ENCODE measurements around the gene PCK1.

The PCK1 gene

DNA sequence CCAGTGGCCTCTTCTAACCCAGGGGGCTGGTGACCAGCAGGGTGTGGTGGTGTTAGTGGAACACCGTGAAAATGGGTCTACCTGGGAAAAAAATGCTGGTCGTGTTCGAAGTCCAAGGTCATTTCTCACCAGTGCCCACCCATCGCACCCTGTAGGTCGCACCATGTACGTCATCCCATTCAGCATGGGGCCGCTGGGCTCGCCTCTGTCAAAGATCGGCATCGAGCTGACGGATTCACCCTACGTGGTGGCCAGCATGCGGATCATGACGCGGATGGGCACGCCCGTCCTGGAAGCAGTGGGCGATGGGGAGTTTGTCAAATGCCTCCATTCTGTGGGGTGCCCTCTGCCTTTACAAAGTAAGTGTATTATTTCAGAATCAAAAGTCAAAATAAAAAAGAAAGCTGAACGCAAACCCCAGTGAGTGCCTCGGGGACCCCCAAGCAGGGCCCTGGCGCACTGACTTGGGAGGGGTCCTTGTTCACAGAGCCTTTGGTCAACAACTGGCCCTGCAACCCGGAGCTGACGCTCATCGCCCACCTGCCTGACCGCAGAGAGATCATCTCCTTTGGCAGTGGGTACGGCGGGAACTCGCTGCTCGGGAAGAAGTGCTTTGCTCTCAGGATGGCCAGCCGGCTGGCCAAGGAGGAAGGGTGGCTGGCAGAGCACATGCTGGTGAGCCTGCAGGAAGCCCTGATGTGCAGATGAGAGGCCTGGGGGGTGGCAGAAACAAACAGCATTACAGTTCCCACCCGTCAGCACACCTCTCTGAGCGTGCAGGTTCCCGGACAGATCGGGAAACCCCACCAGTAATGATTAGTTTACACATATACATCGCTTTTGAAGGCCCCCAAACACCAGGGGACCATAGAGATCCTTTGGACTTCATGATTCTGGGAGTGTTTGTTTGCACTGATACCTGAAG is 1.9 kb downstream of the PCK1 start:
- H3K4me3 ChIP-seq (ENCODE audit: low read depth, low read length) = no peak overlapping the region
- TF ChIP-seq, protein P1, sequence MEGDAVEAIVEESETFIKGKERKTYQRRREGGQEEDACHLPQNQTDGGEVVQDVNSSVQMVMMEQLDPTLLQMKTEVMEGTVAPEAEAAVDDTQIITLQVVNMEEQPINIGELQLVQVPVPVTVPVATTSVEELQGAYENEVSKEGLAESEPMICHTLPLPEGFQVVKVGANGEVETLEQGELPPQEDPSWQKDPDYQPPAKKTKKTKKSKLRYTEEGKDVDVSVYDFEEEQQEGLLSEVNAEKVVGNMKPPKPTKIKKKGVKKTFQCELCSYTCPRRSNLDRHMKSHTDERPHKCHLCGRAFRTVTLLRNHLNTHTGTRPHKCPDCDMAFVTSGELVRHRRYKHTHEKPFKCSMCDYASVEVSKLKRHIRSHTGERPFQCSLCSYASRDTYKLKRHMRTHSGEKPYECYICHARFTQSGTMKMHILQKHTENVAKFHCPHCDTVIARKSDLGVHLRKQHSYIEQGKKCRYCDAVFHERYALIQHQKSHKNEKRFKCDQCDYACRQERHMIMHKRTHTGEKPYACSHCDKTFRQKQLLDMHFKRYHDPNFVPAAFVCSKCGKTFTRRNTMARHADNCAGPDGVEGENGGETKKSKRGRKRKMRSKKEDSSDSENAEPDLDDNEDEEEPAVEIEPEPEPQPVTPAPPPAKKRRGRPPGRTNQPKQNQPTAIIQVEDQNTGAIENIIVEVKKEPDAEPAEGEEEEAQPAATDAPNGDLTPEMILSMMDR (IDR thresholded peaks at IDR 0.05; ENCODE audit: insufficient read depth, low read depth, low read length, missing control alignments) = no peak
- no peak for DNase-seq (ENCODE audit: low read depth)

DNA sequence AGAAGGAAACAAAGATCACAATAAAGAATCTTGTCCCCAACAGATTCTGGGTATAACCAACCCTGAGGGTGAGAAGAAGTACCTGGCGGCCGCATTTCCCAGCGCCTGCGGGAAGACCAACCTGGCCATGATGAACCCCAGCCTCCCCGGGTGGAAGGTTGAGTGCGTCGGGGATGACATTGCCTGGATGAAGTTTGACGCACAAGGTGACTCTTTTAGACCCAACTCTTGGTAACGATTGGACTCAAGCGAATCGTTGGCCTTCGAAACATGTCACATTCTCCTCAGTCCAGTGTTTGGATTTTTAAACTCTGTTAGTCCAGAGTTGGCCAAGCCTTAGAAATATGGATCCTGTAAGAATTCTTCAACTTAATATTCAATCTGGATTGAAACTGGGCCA is 2.6 kb downstream of the PCK1 start:
- DNase-seq (ENCODE audit: low read depth) = no peak
- TF ChIP-seq, protein P1 (IDR thresholded peaks at IDR 0.05; ENCODE audit: insufficient read depth, low read depth, low read length, missing control alignments) = no peak
- no peak overlapping the region for H3K4me3 ChIP-seq (ENCODE audit: low read depth, low read length)

DNA sequence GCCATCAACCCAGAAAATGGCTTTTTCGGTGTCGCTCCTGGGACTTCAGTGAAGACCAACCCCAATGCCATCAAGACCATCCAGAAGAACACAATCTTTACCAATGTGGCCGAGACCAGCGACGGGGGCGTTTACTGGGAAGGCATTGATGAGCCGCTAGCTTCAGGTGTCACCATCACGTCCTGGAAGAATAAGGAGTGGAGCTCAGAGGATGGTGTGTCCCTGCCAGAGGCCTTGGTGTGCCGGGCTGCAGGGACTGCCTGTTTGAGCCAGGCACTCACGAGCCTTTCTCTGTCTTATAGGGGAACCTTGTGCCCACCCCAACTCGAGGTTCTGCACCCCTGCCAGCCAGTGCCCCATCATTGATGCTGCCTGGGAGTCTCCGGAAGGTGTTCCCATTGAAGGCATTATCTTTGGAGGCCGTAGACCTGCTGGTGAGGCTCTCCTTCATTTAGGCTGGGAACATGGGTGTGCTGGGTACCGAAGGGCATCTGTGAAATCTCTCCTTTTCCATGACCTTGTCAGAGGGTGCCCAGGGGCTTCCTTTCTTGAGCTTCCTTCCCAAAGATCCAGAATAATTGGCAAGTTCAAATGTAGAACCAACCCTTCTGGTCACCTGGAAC is 3.4 kb downstream of the PCK1 start:
- TF ChIP-seq, protein P1 (IDR thresholded peaks at IDR 0.05; ENCODE audit: insufficient read depth, low read depth, low read length, missing control alignments) = no peak
- H3K4me3 ChIP-seq (ENCODE audit: low read depth, low read length) = no peak overlapping the region
- no peak for DNase-seq (ENCODE audit: low read depth)

DNA sequence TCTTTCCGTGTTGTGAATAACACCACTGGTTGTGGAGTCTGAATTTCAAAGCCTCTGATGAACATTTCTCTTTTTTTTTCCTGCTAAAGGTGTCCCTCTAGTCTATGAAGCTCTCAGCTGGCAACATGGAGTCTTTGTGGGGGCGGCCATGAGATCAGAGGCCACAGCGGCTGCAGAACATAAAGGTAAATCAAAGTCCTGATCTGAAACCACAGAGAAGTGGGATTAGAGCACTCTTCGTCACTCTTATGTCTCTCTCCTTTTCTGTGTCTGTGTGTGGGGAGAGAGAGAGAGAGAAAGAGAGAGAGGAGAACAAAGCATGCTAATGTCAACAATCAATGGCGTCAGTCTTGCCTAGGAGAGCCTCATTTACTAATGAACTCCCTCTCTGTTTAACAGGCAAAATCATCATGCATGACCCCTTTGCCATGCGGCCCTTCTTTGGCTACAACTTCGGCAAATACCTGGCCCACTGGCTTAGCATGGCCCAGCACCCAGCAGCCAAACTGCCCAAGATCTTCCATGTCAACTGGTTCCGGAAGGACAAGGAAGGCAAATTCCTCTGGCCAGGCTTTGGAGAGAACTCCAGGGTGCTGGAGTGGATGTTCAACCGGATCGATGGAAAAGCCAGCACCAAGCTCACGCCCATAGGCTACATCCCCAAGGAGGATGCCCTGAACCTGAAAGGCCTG is 4.2 kb downstream of the PCK1 start:
- DNase-seq (ENCODE audit: low read depth) = no peak
- TF ChIP-seq, protein P1 (IDR thresholded peaks at IDR 0.05; ENCODE audit: insufficient read depth, low read depth, low read length, missing control alignments) = no peak
- no peak overlapping the region for H3K4me3 ChIP-seq (ENCODE audit: low read depth, low read length)

DNA sequence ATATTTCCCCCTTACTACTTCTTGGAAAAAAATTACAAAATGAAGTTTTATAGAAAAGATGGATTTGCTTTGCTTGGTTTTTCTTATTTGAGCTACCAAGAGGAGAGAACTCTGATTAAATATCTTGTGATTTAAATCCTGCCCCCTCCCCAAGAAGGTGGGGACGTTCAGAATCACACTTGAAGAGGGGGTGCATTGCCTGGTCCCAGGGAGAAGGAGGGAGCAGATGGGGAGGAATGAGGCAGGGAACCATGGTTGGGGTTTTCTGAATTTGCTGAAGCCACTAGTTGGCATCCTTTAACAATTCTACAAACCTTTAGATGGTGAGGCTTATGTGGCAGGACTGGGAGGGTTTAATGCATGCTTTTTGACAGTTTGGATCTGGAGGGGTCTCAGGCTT is 5.5 kb downstream of the PCK1 start:
- H3K4me3 ChIP-seq (ENCODE audit: low read depth, low read length) = no peak overlapping the region
- TF ChIP-seq, protein P1 (IDR thresholded peaks at IDR 0.05; ENCODE audit: insufficient read depth, low read depth, low read length, missing control alignments) = no peak
- no peak for DNase-seq (ENCODE audit: low read depth)

DNA sequence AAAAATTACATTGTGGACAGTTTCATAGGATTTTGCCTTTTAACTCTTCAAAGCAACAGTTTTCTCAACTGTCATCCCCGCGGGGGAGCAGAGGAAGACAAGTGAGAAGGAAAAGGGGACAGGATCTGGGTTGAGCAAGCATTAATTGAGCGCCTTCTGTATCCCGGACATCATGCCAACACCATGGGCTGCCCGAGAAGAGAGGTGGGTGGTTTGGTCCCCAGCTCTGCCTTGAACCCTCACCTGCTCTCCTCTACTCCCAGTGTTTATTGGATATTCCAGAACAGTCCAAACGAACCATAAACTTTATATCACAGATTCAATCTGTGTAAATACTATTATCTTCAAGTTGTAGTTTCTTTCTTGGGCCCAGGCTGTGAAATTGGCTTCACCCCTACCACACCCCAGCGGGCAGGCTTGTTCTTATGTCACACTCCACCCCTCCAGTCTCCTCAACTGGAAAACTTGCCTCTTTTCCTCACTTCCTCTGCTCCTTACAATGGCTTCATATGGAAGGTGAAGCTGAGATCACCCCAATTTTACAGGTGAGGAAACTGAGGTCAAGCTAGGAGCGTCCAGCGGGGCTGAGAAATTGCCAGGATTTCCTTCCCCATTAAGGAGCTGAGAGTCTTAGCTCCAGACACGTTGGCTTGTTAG is 6.0 kb downstream of the PCK1 start:
- TF ChIP-seq, protein P1 (IDR thresholded peaks at IDR 0.05; ENCODE audit: insufficient read depth, low read depth, low read length, missing control alignments) = no peak
- no peak overlapping the region for H3K4me3 ChIP-seq (ENCODE audit: low read depth, low read length)
- no peak for DNase-seq (ENCODE audit: low read depth)

Data from GM12865 (cell line).